ENCODE measurements around the gene HAND2. TPM values are rescaled to one million over a fixed set of nuclear protein-coding genes. Genes with fewer than 3 reads are reported as not detected.

HAND2 gene
- total and polyA plus RNA-seq, 7 donors: 0.05 to 0.54 (median 0.13) TPM; not detected in 2

DNA sequence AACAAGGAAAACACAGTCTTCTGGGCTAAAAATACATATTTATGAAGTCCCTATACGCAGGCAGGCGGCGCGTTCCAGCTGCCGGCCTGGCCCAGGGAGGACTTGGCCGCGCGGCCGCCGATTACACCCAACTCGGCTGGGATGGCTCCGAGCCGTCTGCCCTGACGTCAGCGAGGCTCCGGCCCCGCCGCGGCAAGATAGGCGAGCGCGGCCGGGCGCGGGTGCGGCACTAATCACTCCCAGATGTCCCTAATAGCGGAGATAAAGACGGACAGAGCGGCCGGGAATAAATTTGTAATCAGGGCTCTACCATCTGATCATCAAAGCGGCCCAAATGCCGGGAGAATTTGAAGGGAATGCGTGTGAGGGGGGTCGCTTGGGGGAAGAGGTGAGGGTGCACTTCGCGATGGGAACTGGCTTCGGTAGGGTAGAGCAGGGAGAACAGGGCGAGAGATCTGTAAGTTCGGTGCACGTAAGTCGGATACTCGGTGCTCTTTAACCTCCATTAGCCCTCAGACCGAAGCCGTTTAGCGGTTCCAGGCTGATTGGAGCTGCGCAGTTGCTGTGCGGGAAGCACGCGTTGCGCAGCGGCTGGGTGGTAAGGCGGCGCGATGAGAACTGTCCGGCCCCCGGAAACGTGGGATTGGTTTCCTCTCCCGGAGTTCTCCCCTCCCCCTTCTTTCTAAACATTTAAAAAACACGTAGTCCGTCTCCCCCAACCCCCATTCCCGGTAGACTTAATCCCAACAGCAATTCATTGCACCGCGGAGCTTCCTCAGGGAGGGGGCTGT is 7.7 kb downstream of the HAND2 start:
- H3K36me3 ChIP-seq (ENCODE audit: insufficient read depth in 1 of 2, low read depth in 1 of 2): no peaks in the 10 kb centered on the region
- H3K9me3 ChIP-seq: no peaks in the 10 kb centered on the region
- ATAC-seq (peak; percentile 90 to 95 (median 90)), DNase-seq (peak; percentile 81 to 85)
- H3K27me3 ChIP-seq (ENCODE audit: insufficient read depth in 3 of 3, low read length in 2 of 3): peaks cover 0 to 94% (median 36%) of the 10 kb centered on the region in 3 donors
- H3K4me1 ChIP-seq: peaks cover 11% of the 10 kb centered on the region
- intact Hi-C loops (cut with DNase I): loop anchor here in 1 of 2 donors (10.0 kb wide), 1 partner anchor 508 kb away; no protein-coding TSS in a partner anchor
- TF ChIP-seq, protein P1, sequence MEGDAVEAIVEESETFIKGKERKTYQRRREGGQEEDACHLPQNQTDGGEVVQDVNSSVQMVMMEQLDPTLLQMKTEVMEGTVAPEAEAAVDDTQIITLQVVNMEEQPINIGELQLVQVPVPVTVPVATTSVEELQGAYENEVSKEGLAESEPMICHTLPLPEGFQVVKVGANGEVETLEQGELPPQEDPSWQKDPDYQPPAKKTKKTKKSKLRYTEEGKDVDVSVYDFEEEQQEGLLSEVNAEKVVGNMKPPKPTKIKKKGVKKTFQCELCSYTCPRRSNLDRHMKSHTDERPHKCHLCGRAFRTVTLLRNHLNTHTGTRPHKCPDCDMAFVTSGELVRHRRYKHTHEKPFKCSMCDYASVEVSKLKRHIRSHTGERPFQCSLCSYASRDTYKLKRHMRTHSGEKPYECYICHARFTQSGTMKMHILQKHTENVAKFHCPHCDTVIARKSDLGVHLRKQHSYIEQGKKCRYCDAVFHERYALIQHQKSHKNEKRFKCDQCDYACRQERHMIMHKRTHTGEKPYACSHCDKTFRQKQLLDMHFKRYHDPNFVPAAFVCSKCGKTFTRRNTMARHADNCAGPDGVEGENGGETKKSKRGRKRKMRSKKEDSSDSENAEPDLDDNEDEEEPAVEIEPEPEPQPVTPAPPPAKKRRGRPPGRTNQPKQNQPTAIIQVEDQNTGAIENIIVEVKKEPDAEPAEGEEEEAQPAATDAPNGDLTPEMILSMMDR (IDR thresholded peaks at IDR 0.05): no peak
- H3K4me3 ChIP-seq: peak overlapping the region; percentile 65
- WGBS, 3 donors: 1 to 2% (median 1%) methylated on average over 61 to 63 of the region's 63 CpGs
- no peak overlapping the region for H3K27ac ChIP-seq

- Histone ChIP-seq H3K27ac (no peak overlapping the region), H3K4me3 (peak overlapping the region; percentile 65), H3K4me1 (peaks cover 11% of the 10 kb centered on the region), H3K27me3 (ENCODE audit: insufficient read depth in 3 of 3, low read length in 2 of 3) (peaks cover 0 to 94% (median 34%) of the 10 kb centered on the region in 3 donors), H3K9me3 (no peaks in the 10 kb centered on the region), H3K36me3 (ENCODE audit: insufficient read depth in 1 of 2, low read depth in 1 of 2) (no peaks in the 10 kb centered on the region)
- 2 to 4% (median 3%) methylated on average over 27 of the region's 27 CpGs for WGBS, 3 donors
- intact Hi-C loops (cut with DNase I): loop anchor here in 1 of 2 donors (10.0 kb wide), 1 partner anchor 507 kb away; no protein-coding TSS in a partner anchor
- TF ChIP-seq, protein P1 (IDR thresholded peaks at IDR 0.05): no peak
- ATAC-seq: peak; percentile 51 to 67 (median 54)
- DNase-seq: no peak
Observed at GRCh38 chr4:173521467-173522159, 8.4 kb downstream of the HAND2 start.

GRCh38 chr4:173520921-173521466 is 9.0 kb downstream of the HAND2 start:
- TF ChIP-seq, protein P1 (IDR thresholded peaks at IDR 0.05): no peak
- DNase-seq (no peak), ATAC-seq (no peak)
- WGBS, 3 donors: 36 to 55% (median 53%) methylated on average over 10 of the region's 10 CpGs
- Histone ChIP-seq H3K9me3 (no peaks in the 10 kb centered on the region), H3K4me1 (peaks cover 11% of the 10 kb centered on the region), H3K27me3 (ENCODE audit: insufficient read depth in 3 of 3, low read length in 2 of 3) (peaks cover 1 to 96% (median 34%) of the 10 kb centered on the region in 3 donors), H3K4me3 (peak overlapping the region; percentile 65), H3K27ac (no peak overlapping the region), H3K36me3 (ENCODE audit: insufficient read depth in 1 of 2, low read depth in 1 of 2) (no peaks in the 10 kb centered on the region)
- intact Hi-C loops (cut with DNase I): loop anchor here in 1 of 2 donors (10.0 kb wide), 1 partner anchor 506 kb away; no protein-coding TSS in a partner anchor

DNA sequence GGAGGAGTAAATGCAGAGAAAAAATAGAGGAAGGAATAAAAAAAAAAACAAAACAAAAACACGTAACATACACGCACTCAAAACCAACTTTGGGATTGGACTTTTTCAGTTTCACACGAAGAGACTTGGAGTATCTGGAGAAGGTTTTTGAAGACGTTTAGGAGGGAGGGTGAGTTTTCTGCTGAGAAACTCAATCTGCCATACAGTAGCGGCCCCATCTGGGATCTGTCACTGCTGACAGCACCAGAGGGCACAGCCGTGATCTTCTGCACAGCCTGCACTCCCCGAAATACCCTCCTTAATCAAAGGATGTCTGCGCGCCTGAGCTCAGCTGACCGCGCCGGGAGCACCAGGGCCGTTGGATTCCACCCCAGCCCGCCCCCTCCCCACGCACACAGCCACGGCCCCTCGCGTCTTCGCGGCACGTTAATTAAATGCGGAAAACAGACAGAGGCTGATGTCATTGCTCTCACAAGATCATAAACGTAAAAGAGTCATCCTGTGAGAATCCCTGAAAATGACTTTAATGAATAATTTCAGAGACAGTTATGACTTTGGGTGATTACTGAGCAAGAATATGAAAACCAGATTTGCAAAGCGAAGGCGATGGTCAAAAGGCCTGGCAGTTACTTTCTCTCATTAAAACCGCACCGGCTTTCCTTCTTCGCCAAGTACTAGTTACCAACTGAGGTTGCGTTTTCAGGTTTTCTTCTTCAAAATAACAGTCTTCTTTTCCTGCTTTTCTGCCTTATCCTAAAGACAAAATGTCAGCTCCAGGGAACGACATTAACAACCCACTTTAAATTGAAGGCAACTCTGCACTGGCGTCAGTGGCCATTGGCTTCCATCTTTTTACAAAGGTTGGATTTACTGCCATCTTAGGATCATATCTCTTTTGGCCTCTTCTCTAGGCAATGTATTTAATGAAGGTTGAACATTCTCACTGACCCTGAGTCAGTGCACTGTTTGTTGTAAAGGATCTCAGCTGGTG is 10.6 kb downstream of the HAND2 start:
- Histone ChIP-seq H3K4me1 (peaks cover 11% of the 10 kb centered on the region), H3K4me3 (no peak overlapping the region), H3K27me3 (ENCODE audit: insufficient read depth in 3 of 3, low read length in 2 of 3) (peaks cover 8 to 96% (median 24%) of the 10 kb centered on the region in 3 donors), H3K9me3 (no peaks in the 10 kb centered on the region), H3K27ac (no peak overlapping the region), H3K36me3 (ENCODE audit: insufficient read depth in 1 of 2, low read depth in 1 of 2) (no peaks in the 10 kb centered on the region)
- ATAC-seq (no peak), DNase-seq (no peak)
- intact Hi-C loops (cut with DNase I): loop anchor here in 1 of 2 donors (10.0 kb wide), 1 partner anchor 505 kb away; no protein-coding TSS in a partner anchor
- 48 to 56% (median 49%) methylated on average over 31 of the region's 31 CpGs for WGBS, 3 donors
- TF ChIP-seq, protein P1 (IDR thresholded peaks at IDR 0.05): no peak

All from psoas muscle (tissue), 8 donors.